HG03039 (cell line): ENCODE measurements around the gene PKP4.

Experiments
- ATAC-seq: cut with Tn5 transposase; IDR thresholded peaks from one replicate; pipeline ENCODE4 v1.9.1; 2021; ENCODE audit warnings: mild to moderate bottlenecking, moderate library complexity; ENCODE audit not compliant: unreplicated experiment

PKP4 gene

DNA sequence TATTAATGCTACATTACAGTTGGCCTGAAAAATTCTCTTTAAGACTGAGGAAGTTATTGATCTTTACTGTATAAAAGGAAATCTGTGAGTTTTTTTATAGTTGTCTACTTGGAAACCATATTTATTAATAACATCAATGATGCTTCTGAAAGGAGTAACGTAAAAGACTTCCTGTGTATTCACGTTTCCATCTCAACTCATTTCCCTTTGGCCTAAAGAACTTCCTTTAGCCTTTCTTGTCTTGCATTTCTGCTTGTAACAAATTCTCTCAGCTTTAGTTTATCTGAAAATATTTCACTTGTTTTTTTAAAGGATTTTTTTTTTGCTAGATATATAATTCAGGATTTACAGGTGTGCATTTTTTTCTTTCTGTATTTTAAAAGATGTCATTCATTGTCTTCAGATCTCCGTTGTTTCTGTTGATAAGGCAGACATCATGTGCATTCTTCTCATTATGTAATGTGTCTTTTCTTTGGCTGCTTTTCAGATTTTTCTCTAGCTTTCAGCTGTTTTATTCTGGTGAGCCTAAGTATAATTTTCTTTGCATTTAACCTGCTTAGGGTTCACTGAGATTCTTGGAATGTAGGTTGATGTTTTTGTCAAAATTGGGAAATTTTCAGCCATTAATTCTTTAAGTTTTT is 179.3 kb downstream of the PKP4 start:
- no peak for ATAC-seq

DNA sequence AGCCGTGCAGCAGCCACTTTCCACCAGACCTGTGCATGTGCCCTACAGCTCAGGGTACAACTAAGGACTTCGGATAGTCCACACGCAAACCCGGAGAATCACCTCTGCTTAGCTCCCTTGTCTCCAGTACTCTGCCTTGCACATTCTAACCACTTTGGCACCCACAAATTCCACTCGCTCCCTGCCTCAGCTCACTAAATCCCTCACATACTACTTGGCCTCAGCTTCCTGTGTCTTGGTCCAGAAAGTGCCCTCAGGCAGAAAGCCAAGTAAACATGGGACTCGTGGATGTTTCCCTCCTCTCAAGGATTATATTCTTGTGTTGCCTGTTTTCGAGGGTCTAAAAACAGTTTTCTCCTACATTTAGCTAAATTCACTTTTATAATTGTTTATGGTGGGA is 180.6 kb downstream of the PKP4 start:
- ATAC-seq, result no peak

DNA sequence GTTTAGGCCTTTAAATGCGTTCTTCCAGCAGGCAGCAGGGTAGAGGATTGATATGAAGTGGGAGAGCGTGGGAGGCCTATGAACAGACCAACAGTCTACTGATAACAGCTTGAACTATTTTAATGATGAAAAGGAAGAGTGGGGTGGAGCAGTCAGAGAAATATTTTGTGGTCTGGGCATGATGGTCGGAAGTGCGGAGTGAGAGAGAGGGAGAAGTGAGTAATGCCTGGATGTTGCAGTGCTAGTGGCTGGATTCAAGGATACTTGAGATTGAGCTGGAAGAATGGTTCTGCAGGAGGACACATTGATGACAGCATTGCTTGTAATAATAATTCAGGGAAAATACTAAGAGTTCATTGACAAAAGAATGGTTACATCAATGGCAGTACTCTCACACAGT is 187.4 kb downstream of the PKP4 start:
- ATAC-seq, result no peak

DNA sequence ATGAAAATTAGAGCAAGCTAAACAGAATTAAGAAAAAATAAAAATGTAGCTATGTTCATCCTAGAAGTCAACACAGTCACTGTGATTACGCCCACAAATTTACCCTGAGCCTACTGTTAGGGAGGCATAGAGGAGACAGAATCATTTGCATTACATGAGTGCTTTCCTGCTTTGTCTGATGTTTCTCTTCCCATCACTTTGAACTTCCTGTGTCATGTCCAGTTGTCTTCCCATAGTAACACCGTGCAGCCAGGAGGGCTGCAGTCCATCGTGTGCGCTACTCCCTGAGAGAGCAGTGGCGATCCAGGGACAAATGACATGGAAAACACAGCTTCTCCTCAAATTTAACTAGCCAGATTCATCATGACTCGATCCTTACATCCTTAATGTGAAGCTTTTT is 188.5 kb downstream of the PKP4 start:
- ATAC-seq, result no peak

DNA sequence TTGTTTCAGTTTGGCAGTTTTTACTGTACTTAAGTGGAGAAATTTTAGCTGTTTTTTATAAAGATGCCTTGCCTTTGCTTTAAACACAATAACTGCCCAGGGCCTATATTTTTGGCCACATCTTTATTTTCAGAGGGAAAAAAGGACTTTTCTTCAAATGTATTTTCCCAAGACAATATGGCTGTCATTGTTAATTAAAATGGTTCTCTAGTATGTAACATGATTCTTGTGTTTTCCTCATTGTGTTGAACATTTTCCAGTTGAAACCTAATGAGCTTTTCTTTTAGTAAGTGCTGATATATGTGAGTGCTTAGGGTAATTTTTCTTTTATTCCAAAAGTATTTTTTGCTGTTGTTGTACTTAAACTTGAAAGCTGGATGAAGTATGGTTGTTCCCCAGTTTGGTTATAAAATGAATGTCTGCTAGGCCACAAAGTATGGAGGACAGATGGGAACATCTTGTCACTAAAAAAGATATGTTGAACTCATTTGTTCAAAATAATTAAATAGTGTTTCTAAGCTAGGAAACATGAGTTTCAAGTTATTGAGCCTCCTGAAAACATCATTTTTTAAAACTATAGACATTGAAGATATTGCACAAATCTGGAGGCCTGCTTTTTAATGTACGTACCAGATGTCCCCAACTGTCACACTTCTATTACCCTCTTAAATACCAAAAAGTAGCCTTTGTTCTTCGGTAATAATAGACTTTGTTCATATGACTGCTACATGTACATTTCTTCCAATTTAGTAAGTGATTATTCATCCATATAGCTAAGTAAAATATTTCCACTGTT is 190.9 kb downstream of the PKP4 start:
- no peak for ATAC-seq

DNA sequence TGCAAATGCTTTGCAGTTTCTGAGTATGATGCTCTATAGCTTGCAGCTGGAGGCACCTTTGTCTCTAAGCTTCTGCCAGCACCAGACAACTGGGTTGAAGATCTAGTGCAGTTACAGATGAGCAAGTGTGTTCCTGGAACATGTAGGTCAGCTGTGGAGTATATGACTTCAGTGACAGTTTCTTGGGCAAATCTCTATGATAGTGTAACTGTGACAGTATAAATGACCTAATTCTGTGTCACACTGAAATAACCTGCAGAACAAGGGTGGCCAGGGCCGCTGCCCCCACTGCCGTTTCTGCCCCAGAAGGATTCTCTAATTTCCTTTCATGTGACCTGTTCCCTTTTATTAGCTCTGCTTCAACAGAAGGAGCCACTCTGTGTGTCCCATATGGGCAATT is 193.1 kb downstream of the PKP4 start:
- no peak for ATAC-seq

DNA sequence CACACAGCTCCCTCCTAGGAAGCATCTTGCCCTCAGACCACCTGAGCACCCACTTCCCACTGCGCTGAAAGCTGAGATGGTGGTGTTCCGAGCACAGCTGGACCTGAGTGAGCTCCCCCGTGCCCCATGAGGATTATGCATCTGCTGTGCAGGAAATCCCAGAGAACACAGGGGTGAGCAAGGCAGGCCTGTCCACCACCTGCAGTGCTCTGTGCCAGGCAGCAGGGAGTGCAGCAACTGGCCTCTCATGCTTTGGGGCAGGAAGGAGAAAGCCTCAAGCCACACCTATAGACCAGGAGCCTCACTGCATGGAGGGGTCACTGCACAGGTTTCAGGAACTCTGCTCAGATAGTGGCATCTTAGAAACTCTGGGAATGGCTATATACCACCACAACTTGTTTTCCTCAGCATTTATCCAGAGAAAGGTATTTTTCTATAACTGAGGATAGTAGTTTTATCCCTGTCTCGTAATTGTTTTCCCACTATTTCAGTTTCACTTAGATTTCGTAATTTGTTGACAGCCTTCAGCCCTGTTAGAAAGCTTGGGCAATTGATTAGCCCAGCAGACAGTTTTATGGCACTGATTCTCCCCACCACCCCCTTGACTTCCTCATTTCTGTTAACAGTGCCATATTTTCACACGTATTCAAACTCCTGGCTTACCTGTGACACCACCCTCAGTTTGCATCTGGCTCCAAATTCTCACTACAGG is 194.1 kb downstream of the PKP4 start:
- ATAC-seq, result no peak

DNA sequence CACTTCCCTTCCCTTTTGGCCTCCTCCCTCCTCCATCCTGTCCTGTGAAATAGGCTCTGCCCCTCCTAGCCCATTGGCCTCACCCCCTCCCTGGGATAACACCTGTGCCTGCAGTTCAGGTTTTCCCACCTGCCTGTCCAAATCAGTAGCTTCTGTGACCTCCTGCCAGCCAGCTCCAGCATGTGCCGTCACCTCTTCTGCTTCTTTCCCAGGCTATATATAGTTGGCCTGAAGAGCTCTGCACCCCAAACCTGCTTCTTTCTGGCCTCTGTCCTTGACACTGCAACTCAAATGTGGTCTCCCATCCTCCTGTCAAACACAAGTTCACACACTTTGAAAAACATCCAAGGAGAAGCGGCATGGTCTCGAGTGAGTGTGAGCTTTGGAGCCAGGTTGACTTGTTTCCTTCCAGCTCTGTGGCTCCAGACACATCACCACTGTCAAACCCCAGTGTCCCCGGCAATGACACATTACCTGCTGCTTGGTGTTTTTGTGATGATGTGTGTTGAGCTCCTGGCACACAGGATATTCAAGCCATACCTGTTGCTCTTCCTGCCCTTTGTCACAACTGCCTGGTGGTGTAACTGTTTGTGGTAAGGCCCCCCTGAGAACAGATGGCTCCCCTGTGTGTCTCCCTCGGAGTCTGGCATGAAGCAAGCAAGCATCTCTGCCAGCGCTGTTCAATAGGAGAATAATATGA is 194.8 kb downstream of the PKP4 start:
- no peak for ATAC-seq

DNA sequence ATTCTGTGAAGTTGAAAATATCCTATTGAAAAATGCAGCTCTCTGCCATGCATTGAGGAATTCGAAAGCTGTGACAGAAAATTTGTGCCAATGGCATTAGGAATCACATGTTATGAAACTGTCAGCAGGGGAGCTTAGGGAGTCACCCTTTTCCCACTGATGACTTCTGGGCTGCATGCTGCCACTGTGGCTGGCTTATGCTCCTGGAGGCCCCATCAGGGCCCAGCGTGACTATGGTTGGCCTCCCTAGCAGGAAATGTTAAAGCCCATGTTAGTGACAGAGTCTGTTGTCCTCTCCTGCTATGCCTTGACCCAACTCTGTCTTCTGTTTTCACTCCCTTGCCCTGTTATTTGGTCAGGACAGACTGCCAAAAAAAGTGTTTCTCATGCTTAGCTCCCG is 198.9 kb downstream of the PKP4 start:
- ATAC-seq, result no peak

DNA sequence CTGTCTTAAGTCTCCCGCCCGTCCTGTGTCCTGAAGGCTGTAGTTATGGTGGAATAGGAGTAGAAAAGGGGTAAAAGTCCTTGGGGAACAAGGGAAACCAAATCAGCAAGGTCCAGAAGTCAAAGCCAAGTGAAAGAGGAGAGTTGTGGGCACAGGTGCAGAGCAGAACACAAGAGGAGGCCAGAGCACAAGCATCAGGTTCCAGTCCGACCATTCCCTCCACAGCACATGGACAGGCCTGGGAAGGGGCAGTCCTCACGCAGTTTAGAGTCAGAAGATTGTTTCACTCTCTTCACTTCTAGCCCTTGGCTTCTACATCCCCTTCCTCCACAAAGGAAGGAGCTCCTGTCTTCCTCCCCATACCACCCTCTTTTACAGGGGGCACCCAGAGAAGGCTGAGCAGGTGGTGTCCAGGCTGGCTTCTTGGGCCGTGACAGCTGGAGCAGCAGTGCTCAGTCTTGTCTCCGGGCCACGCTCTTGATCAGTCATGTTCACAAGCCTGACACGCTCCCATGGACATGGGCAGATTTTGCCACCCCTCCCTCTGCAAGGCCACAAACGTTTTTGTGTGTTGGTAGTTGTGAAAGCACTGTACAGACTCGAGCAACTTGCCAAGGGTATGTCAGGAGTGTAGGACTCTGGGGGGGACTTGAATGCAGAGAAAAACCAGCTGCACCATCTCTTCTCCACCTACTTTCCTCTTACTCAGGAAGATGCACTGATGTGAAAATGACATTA is 199.9 kb downstream of the PKP4 start:
- ATAC-seq, result no peak

DNA sequence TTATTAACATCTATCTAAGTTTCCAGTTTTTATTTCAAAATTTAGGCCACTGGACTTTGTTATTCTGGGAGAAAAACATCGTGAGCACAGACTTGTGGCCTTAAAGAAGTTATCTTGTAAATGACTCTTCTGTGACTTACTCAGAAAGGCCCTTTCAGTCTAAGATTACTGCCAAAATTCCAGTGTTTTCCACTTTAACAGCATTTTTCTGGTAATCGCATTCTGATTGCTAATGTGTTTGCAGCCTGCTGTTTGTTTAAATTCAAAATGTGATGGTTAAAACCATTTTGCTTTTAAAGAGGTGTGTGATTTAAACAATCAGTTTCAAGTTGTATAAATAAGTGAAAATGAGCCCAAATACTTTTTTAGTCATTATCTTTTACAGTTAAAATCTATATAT is 201.6 kb downstream of the PKP4 start:
- no peak for ATAC-seq

DNA sequence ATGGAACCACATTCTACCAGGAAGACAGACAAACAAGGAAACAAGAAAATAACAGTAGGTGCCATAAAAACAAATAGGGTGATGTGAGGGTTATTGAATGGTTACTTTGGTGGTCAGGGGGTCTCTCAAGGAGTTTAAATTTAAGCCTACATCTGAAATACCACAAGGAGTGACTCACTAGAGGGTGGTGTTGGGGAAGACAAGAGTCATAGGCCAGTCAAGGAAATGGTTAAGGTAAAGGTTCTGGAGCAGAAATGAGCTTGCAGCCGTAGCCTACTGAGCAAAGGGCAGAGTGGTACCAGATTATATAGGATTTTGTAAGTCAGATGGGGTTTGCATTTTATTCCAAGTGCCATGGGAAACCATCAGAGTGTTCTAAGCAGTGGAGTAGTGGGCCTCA is 202.7 kb downstream of the PKP4 start:
- ATAC-seq, result no peak

DNA sequence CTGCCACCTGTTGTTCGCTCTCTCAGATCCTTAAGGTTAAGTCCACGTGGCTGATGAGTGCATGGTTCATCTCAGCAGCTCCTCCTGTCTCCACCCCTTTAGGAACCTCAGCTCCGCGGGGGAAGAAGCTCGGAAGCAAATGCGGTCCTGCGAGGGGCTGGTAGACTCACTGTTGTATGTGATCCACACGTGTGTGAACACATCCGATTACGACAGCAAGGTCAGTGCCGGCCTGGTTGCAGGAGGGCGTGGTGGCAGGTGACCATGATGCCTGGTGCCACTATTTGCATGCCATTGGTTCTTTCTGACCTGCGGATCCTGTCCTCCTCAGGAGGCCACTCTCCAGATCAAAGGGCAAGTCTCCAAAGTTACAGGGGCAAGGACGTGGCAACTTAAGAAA is 204.5 kb downstream of the PKP4 start:
- no peak for ATAC-seq

DNA sequence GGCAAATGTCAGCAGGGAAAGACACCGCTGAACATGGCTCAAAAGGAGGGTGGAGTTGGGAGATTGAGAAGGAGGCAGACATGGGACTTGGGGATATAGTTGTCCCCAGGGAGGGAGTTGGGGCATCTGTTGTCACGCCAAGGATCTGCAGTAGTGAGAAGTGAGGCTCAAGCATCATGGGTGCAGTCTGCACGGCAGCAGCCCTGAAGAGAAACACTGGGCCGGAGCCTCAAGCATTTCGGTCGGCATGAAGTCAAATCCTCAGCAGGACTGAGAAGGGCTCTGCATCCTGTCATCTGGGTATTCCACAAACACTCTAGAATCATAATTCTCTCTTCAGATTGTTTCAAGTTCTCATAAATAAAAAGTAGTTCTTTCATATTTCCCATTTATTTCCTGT is 205.7 kb downstream of the PKP4 start:
- no peak for ATAC-seq

DNA sequence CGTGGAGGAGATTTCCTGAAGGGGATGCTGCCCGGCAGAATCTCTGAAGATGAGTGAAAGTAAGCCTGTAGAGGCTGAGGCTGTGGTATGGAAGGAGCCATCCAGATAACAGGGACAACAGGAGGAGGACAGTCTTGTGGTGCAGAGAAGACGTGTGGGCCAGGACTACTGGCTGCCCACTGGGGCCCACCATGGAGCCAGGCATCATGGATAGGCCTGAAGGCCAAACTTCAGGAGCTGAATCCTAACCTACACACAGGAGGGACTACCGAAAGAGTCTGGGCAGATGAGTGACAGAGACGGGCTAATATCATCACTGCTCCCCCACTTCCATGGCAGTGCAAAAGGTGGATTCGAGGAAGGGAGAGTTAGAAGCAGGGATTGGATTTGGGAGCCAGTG is 207.0 kb downstream of the PKP4 start:
- no peak for ATAC-seq

DNA sequence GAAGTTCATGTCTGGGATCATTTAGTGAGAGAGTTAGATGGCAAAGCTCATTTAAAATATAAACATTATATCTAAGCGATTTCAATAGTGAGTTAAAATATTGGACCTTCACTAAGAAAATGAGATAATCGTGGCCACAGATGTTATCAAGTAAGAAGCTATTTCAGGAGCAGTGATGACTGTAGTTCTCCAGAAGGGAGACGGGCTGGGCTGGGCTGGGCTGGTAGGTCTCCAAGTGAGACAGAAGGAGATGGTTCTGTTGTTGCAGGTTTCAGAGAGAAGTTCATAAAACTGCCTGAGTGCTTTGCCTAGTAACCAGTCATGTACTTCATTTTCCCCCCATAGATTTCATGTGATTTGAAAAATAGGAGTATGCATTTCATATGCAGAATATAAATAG is 208.2 kb downstream of the PKP4 start:
- no peak for ATAC-seq

DNA sequence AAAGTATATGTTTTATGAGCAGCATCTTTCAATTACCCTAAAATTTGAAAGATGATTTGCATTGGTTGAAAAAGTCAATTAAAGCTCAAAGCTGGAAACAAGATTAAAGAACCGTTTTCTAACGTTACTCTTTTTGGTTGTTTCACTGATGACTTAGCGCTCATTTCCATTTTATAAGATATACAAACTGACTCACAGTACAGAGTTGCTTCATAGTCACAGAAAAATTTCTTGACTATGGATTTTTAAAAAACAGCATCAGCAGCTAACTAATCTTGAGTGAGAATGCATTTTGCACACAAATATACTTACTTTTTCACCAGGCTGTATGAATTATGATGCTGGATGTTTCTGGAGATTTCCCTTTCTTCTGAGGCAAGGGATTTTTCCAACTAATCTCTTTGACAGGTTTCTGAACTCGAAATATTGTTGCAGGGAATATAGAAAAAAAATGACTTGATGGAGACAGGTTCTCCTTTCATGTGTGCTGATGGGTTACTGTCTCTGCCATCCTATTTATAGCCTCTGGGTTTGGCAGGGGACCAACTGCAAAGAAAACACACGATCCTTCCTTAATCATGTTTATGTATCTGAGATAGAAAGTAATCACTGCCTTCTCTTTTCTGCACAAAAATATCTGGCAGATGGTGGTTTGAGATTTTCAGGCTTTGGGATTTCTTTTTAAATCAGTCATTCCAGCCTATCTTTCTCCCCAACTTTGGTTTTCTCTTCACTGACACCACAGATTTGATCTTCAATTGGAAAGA is 209.0 kb downstream of the PKP4 start:
- no peak for ATAC-seq

DNA sequence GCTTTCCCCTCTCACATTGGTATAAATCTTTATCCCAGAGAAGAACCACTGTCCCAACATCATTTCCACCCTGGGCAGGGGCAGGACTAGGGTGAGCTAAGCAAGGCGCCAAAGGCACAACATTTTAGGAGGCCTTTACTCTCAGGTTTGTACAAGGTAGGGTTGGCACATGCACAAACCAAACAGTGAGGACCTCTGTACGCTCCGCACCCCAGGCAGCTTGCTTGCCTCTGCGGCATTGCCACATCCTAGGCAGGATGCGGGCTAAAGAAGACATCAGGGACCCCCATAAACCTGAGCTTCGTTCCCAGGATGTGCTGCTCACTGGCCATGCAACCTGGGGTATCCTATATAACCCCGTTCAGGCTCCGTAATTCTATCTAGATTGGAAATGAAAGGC is 210.2 kb downstream of the PKP4 start:
- no peak for ATAC-seq

DNA sequence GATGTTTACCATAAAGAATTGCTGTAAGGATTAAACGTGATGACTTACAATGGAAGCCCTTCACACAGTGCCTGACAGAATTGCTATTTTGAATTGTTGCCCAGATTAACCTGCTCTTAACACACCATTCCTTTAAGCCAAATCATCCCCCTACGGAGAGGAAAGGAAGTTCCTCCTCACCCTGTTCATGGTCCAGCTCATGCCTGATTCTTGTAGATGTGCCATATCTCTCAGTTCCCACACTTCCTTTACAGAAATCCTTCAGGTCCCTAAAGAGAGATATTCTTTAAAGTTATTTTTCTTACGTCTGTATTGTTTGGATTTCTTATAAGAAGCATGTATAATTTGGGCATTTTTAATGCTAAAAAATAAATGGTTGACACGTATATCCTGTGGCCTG is 210.8 kb downstream of the PKP4 start:
- ATAC-seq, result no peak
